Measurements from ENCODE around the gene THSD4.

DNA sequence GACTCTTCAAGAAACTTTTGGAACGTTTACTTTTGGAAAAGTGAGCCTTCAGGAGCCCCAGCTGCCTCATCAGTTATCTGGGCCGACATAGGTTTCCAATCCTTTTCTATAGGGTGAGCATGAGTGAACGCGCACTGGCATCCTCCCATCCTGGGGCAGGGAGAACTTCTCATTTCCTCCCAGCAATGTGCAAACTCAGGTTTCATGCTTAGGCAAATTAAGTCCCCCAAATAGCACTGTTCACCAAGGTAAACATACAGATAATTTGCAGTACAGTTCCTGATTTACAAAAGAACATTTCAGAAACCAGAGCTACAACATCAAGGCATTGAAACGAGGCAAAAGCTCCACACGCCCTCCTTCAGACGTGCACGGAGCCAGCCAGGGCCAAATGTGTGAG is 361.6 kb downstream of the THSD4 start:
- TF ChIP-seq, protein P1, sequence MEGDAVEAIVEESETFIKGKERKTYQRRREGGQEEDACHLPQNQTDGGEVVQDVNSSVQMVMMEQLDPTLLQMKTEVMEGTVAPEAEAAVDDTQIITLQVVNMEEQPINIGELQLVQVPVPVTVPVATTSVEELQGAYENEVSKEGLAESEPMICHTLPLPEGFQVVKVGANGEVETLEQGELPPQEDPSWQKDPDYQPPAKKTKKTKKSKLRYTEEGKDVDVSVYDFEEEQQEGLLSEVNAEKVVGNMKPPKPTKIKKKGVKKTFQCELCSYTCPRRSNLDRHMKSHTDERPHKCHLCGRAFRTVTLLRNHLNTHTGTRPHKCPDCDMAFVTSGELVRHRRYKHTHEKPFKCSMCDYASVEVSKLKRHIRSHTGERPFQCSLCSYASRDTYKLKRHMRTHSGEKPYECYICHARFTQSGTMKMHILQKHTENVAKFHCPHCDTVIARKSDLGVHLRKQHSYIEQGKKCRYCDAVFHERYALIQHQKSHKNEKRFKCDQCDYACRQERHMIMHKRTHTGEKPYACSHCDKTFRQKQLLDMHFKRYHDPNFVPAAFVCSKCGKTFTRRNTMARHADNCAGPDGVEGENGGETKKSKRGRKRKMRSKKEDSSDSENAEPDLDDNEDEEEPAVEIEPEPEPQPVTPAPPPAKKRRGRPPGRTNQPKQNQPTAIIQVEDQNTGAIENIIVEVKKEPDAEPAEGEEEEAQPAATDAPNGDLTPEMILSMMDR (conservative IDR thresholded peaks at IDR 0.05), result no peak
- TF ChIP-seq EZH2 (IDR thresholded peaks at IDR 0.05; ENCODE audit: low read depth), result no peak
